ENCODE data around the gene SERPINA1. TPM values are rescaled to one million over a fixed set of nuclear protein-coding genes. Genes with fewer than 3 reads are reported as not detected.
"Not testable (repeated sequence)": the region's sequence is repeated elsewhere in the genome, so short reads cannot be mapped to it uniquely, and the experiment has no call there.

Gene SERPINA1
- total RNA-seq, 1 donor from 2014 or later, result 0.58 TPM

- no peak overlapping the region for H3K4me3 Mint-ChIP-seq
- TF ChIP-seq CTCF (IDR thresholded peaks at IDR 0.05; ENCODE audit: unreplicated experiment), result no peak
- no peaks in the 10 kb centered on the region for H3K9me3 Mint-ChIP-seq
- no peaks in the 10 kb centered on the region for H3K4me1 Mint-ChIP-seq
- H3K27me3 Mint-ChIP-seq (ENCODE audit: low read depth), result no peaks in the 10 kb centered on the region
- H3K27ac Mint-ChIP-seq, result no peak overlapping the region
- no peaks in the 10 kb centered on the region for H3K36me3 Mint-ChIP-seq
- DNase-seq (ENCODE audit: low spot score in 2 of 2, unreplicated experiment in 2 of 2), result no peak
Measured at GRCh38 chr14:94374116-94374515, 14.3 kb downstream of the SERPINA1 start.

GRCh38 chr14:94373708-94374107, 14.7 kb downstream of the SERPINA1 start:
- no peak for TF ChIP-seq CTCF (IDR thresholded peaks at IDR 0.05; ENCODE audit: unreplicated experiment)
- no peaks in the 10 kb centered on the region for H3K36me3 Mint-ChIP-seq
- no peaks in the 10 kb centered on the region for H3K27me3 Mint-ChIP-seq (ENCODE audit: low read depth)
- no peak overlapping the region for H3K27ac Mint-ChIP-seq
- no peaks in the 10 kb centered on the region for H3K4me1 Mint-ChIP-seq
- no peaks in the 10 kb centered on the region for H3K9me3 Mint-ChIP-seq
- no peak for DNase-seq (ENCODE audit: low spot score in 2 of 2, unreplicated experiment in 2 of 2)
- no peak overlapping the region for H3K4me3 Mint-ChIP-seq

GRCh38 chr14:94372021-94372605, 16.3 kb downstream of the SERPINA1 start:
- no peak for TF ChIP-seq CTCF (IDR thresholded peaks at IDR 0.05; ENCODE audit: unreplicated experiment)
- no peaks in the 10 kb centered on the region for H3K4me1 Mint-ChIP-seq
- no peaks in the 10 kb centered on the region for H3K36me3 Mint-ChIP-seq
- H3K27ac Mint-ChIP-seq, result no peak overlapping the region
- no peak for DNase-seq (ENCODE audit: low spot score in 2 of 2, unreplicated experiment in 2 of 2)
- H3K4me3 Mint-ChIP-seq, result no peak overlapping the region
- no peaks in the 10 kb centered on the region for H3K9me3 Mint-ChIP-seq
- H3K27me3 Mint-ChIP-seq (ENCODE audit: low read depth), result no peaks in the 10 kb centered on the region

- Mint-ChIP-seq H3K9me3 (no peaks in the 10 kb centered on the region), H3K4me3 (no peak overlapping the region), H3K36me3 (no peaks in the 10 kb centered on the region), H3K27ac (no peak overlapping the region), H3K27me3 (ENCODE audit: low read depth) (no peaks in the 10 kb centered on the region), H3K4me1 (no peaks in the 10 kb centered on the region)
- no peak for TF ChIP-seq CTCF (IDR thresholded peaks at IDR 0.05; ENCODE audit: unreplicated experiment)
- no peak for DNase-seq (ENCODE audit: low spot score in 2 of 2, unreplicated experiment in 2 of 2)
Measured at GRCh38 chr14:94370524-94370910, 17.9 kb downstream of the SERPINA1 start.

GRCh38 chr14:94369766-94370523, 18.5 kb downstream of the SERPINA1 start:
- not testable (repeated sequence) for H3K4me3 Mint-ChIP-seq; H3K36me3 Mint-ChIP-seq; H3K27me3 Mint-ChIP-seq (ENCODE audit: low read depth); H3K9me3 Mint-ChIP-seq; DNase-seq (ENCODE audit: low spot score in 2 of 2, unreplicated experiment in 2 of 2); H3K27ac Mint-ChIP-seq; H3K4me1 Mint-ChIP-seq

GRCh38 chr14:94368956-94369355, 19.4 kb downstream of the SERPINA1 start:
- Mint-ChIP-seq H3K27ac (no peak overlapping the region), H3K27me3 (ENCODE audit: low read depth) (no peaks in the 10 kb centered on the region), H3K4me1 (no peaks in the 10 kb centered on the region), H3K4me3 (no peak overlapping the region), H3K9me3 (no peaks in the 10 kb centered on the region), H3K36me3 (no peaks in the 10 kb centered on the region)
- no peak for DNase-seq (ENCODE audit: low spot score in 2 of 2, unreplicated experiment in 2 of 2)
- no peak for TF ChIP-seq CTCF (IDR thresholded peaks at IDR 0.05; ENCODE audit: unreplicated experiment)

All from mesothelial cell of epicardium (in vitro differentiated cells).